Activated T-cell treated with anti-CD3 and anti-CD28 coated beads for 48 hours (primary cell): ENCODE results near the gene USP54.

Experiments
- DNase-seq: peaks from one replicate; pipeline ENCODE4 v3.0.0-alpha.2; 2020; ENCODE audit warnings: low read depth

Gene USP54

GRCh38 chr10:73519336-73519735 lies 71.8 kb downstream of the USP54 start:
- no peak for DNase-seq

- DNase-seq: no peak
Observed at GRCh38 chr10:73517166-73517888, 73.8 kb downstream of the USP54 start.

GRCh38 chr10:73512207-73512743 lies 78.9 kb downstream of the USP54 start:
- DNase-seq: no peak

GRCh38 chr10:73509695-73510094 lies 81.4 kb downstream of the USP54 start:
- DNase-seq: no peak

- no peak for DNase-seq
Observed at GRCh38 chr10:73506491-73506890, 84.7 kb downstream of the USP54 start.

GRCh38 chr10:73506074-73506473 lies 85.1 kb downstream of the USP54 start:
- DNase-seq: no peak

- DNase-seq: no peak
Observed at GRCh38 chr10:73503037-73503436, 88.1 kb downstream of the USP54 start.

- DNase-seq: no peak
Observed at GRCh38 chr10:73501651-73502050, 89.5 kb downstream of the USP54 start.

- no peak for DNase-seq
Observed at GRCh38 chr10:73497623-73498022, 93.5 kb downstream of the USP54 start.

- peak; percentile 88 for DNase-seq
Observed at GRCh38 chr10:73495884-73496674, 95.1 kb downstream of the USP54 start, which contains the start of gene PPP3CB. TSS of gene PPP3CB (minus strand) at chr10:73496024. CDS start at chr10:73495889, 135 bp downstream.

- DNase-seq: peak; percentile 87
Observed at GRCh38 chr10:73495226-73495883, 95.8 kb downstream of the USP54 start.

GRCh38 chr10:73494877-73495225 lies 96.3 kb downstream of the USP54 start:
- no peak for DNase-seq

- no peak for DNase-seq
Observed at GRCh38 chr10:73494213-73494612, 96.9 kb downstream of the USP54 start.

- DNase-seq: no peak
Observed at GRCh38 chr10:73493781-73494180, 97.4 kb downstream of the USP54 start.

- no peak for DNase-seq
Observed at GRCh38 chr10:73486601-73487000, 104.5 kb downstream of the USP54 start.

- DNase-seq: no peak
Observed at GRCh38 chr10:73485320-73485719, 105.8 kb downstream of the USP54 start.

- no peak for DNase-seq
Observed at GRCh38 chr10:73480158-73480557, 111.0 kb downstream of the USP54 start.

- DNase-seq: no peak
Observed at GRCh38 chr10:73478636-73479035, 112.5 kb downstream of the USP54 start.

GRCh38 chr10:73471226-73471625 lies 119.9 kb downstream of the USP54 start:
- no peak for DNase-seq

- no peak for DNase-seq
Observed at GRCh38 chr10:73469579-73469978, 121.6 kb downstream of the USP54 start.

GRCh38 chr10:73467206-73467605 lies 123.9 kb downstream of the USP54 start:
- DNase-seq: no peak

- DNase-seq: no peak
Observed at GRCh38 chr10:73465978-73466726, 125.0 kb downstream of the USP54 start.
